RWPE2 (cell line): ENCODE results near the gene FSTL5.

Experiments used
- ATAC-seq: fragments of 200-7000 bp; cut with Tn5 transposase; 3 replicates; pipeline ENCODE4 v1.9.1; 2021; ENCODE audit warnings: low read depth
- DNase-seq: peaks from one replicate; pipeline ENCODE4 v3.0.0-alpha.2; 2020; ENCODE audit warnings: low spot score
- H3K27ac ChIP-seq: fragments of 450-650 bp; 2 replicates; pipeline ENCODE4 v1.5.1; 2017; ENCODE audit warnings: mild to moderate bottlenecking; ENCODE audit not compliant: poor library complexity, severe bottlenecking
- H3K27me3 ChIP-seq: fragments of 250-450 bp; sonication (Bioruptor Pico); 2 replicates; pipeline ENCODE4 v1.5.1; 2021; ENCODE audit warnings: mild to moderate bottlenecking, moderate library complexity; ENCODE audit not compliant: insufficient read depth, poor library complexity, severe bottlenecking
- H3K36me3 ChIP-seq: fragments of 250-450 bp; sonication (Bioruptor Pico); 2 replicates; pipeline ENCODE4 v1.5.1; 2020; ENCODE audit warnings: low read depth, mild to moderate bottlenecking, moderate library complexity
- H3K4me1 ChIP-seq: fragments of 250-450 bp; sonication (Bioruptor Pico); 2 replicates; pipeline ENCODE4 v1.5.1; 2021; ENCODE audit warnings: mild to moderate bottlenecking, moderate library complexity; ENCODE audit not compliant: insufficient read depth, poor library complexity, severe bottlenecking
- H3K4me3 ChIP-seq: fragments of 250-450 bp; sonication (Bioruptor Pico); 2 replicates; pipeline ENCODE4 v1.5.1; 2021; ENCODE audit warnings: mild to moderate bottlenecking, moderate library complexity; ENCODE audit not compliant: severe bottlenecking
- H3K9me3 ChIP-seq: fragments of 250-450 bp; sonication (Bioruptor Pico); 2 replicates; pipeline ENCODE4 v1.5.1; 2021; ENCODE audit warnings: mild to moderate bottlenecking, moderate library complexity; ENCODE audit not compliant: severe bottlenecking
- CTCF ChIP-seq: fragments of 450-650 bp; IDR thresholded peaks from one replicate; pipeline ENCODE4 v1.5.1; 2017; ENCODE audit warnings: mild to moderate bottlenecking, moderate library complexity; ENCODE audit not compliant: poor library complexity, severe bottlenecking

Gene FSTL5

GRCh38 chr4:161937596-161937995 lies 226.2 kb downstream of the FSTL5 start:
- H3K36me3 ChIP-seq: no peaks in the 10 kb centered on the region

GRCh38 chr4:161936625-161937550 lies 226.9 kb downstream of the FSTL5 start:
- peak; percentile 78 for DNase-seq

More at GRCh38 chr4:161937596-161937995, 226.2 kb downstream of the FSTL5 start:
- ATAC-seq: peak; percentile 13; the same call in 1 of the 3 replicates
- Histone ChIP-seq H3K27ac (peak overlapping the region; percentile 76), H3K9me3 (peaks cover 2% of the 10 kb centered on the region), H3K27me3 (no peaks in the 10 kb centered on the region), H3K4me3 (no peak overlapping the region), H3K4me1 (peaks cover 19% of the 10 kb centered on the region)
- DNase-seq: no peak
- TF ChIP-seq CTCF: no peak

GRCh38 chr4:161931089-161931488 lies 232.7 kb downstream of the FSTL5 start:
- peak; percentile 56 for ATAC-seq

More at GRCh38 chr4:161936625-161937550, 226.9 kb downstream of the FSTL5 start:
- Histone ChIP-seq H3K4me3 (no peak overlapping the region), H3K27me3 (no peaks in the 10 kb centered on the region), H3K9me3 (peaks cover 2% of the 10 kb centered on the region), H3K4me1 (peaks cover 19% of the 10 kb centered on the region), H3K36me3 (no peaks in the 10 kb centered on the region), H3K27ac (peak overlapping the region; percentile 76)
- ATAC-seq: peak; percentile 99
- TF ChIP-seq CTCF: no peak

DNA sequence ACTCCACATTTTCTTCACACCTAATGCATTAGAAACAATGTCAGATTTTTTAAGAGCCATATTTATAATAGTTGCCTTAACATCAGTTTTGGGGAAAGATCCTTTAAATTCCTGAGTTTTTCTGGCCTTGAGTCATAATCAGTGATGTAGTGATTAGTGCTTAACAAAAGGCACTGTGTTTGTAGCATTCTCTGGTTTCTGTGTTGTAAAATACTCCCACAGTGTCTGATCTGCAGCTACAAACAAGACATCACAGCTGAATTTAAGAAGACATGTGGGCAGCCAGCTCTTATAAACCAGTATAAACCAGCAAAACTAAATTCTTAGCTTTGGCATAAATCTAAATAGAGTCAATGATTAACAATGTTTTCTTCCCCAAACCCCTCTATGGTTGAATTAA lies 233.8 kb downstream of the FSTL5 start:
- Histone ChIP-seq H3K36me3 (no peaks in the 10 kb centered on the region), H3K27ac (no peak overlapping the region), H3K9me3 (no peaks in the 10 kb centered on the region), H3K27me3 (no peaks in the 10 kb centered on the region), H3K4me1 (peaks cover 5% of the 10 kb centered on the region), H3K4me3 (no peak overlapping the region)
- DNase-seq: no peak
- TF ChIP-seq CTCF: no peak
- ATAC-seq: peak; percentile 46; the same call in 1 of the 3 replicates

More at GRCh38 chr4:161931089-161931488, 232.7 kb downstream of the FSTL5 start:
- H3K9me3 ChIP-seq: no peaks in the 10 kb centered on the region
- H3K36me3 ChIP-seq: no peaks in the 10 kb centered on the region
- DNase-seq: no peak
- no peak for TF ChIP-seq CTCF
- no peak overlapping the region for H3K27ac ChIP-seq
- H3K4me3 ChIP-seq: no peak overlapping the region
- peaks cover 9% of the 10 kb centered on the region for H3K4me1 ChIP-seq
- H3K27me3 ChIP-seq: no peaks in the 10 kb centered on the region
